Measurements from ENCODE around the gene SPTLC2. TPM values are rescaled to one million over a fixed set of nuclear protein-coding genes. Genes with fewer than 3 reads are reported as not detected.
A peak's percentile ranks its signal among the peaks of the same experiment; 100 is the strongest.

The SPTLC2 gene
- total and polyA plus RNA-seq, 4 donors: 2.3 to 45.4 (median 20.5) TPM

- Histone ChIP-seq H3K36me3 (ENCODE audit: control insufficient read depth in 1 of 2, insufficient read depth in 2 of 2, low read length in 1 of 2) (no peaks in the 10 kb centered on the region), H3K27ac (ENCODE audit: low read depth in 1 of 2, low read length in 2 of 2) (no peak overlapping the region), H3K4me1 (ENCODE audit: control insufficient read depth in 1 of 2, insufficient read depth in 2 of 2, low read length in 2 of 2) (no peaks in the 10 kb centered on the region), H3K4me3 (ENCODE audit: low read length in 2 of 2) (no peak overlapping the region), H3K9me3 (ENCODE audit: control insufficient read depth, low read length) (no peaks in the 10 kb centered on the region), H3K27me3 (ENCODE audit: control insufficient read depth in 1 of 2, insufficient read depth in 2 of 2, low read length in 1 of 2) (no peaks in the 10 kb centered on the region)
- 96 to 97% methylated on average over 5 of the region's 5 CpGs for WGBS, 2 donors
- DNase-seq (no peak), ATAC-seq (ENCODE audit: low FRiP score) (no peak)
- intact Hi-C loops (cut with DNase I): no loop called here
These were observed 113.3 kb downstream of the SPTLC2 start for GRCh38 chr14:77503138-77503537.

GRCh38 chr14:77502109-77502782, 114.2 kb downstream of the SPTLC2 start:
- no peak overlapping the region for H3K27ac ChIP-seq (ENCODE audit: low read depth in 1 of 2, low read length in 2 of 2)
- H3K4me3 ChIP-seq (ENCODE audit: low read length in 2 of 2): no peak overlapping the region
- no peaks in the 10 kb centered on the region for H3K9me3 ChIP-seq (ENCODE audit: control insufficient read depth, low read length)
- H3K27me3 ChIP-seq (ENCODE audit: control insufficient read depth in 1 of 2, insufficient read depth in 2 of 2, low read length in 1 of 2): no peaks in the 10 kb centered on the region
- H3K36me3 ChIP-seq (ENCODE audit: control insufficient read depth in 1 of 2, insufficient read depth in 2 of 2, low read length in 1 of 2): no peaks in the 10 kb centered on the region
- ATAC-seq (ENCODE audit: low FRiP score) (no peak), DNase-seq (no peak)
- whole genome bisulfite sequencing, 2 donors: 77 to 78% methylated on average over 11 of the region's 11 CpGs
- no peaks in the 10 kb centered on the region for H3K4me1 ChIP-seq (ENCODE audit: control insufficient read depth in 1 of 2, insufficient read depth in 2 of 2, low read length in 2 of 2)
- intact Hi-C loops (cut with DNase I): no loop called here

- H3K36me3 ChIP-seq (ENCODE audit: control insufficient read depth in 1 of 2, insufficient read depth in 2 of 2, low read length in 1 of 2): no peaks in the 10 kb centered on the region
- H3K9me3 ChIP-seq (ENCODE audit: control insufficient read depth, low read length): no peaks in the 10 kb centered on the region
- ATAC-seq (ENCODE audit: low FRiP score) (peak; percentile 22), DNase-seq (no peak)
- no peak overlapping the region for H3K27ac ChIP-seq (ENCODE audit: low read depth in 1 of 2, low read length in 2 of 2)
- WGBS, 2 donors: 4 to 5% methylated on average over 47 to 53 of the region's 53 CpGs
- H3K4me1 ChIP-seq (ENCODE audit: control insufficient read depth in 1 of 2, insufficient read depth in 2 of 2, low read length in 2 of 2): no peaks in the 10 kb centered on the region
- intact Hi-C loops (cut with DNase I): no loop called here
- H3K27me3 ChIP-seq (ENCODE audit: control insufficient read depth in 1 of 2, insufficient read depth in 2 of 2, low read length in 1 of 2): no peaks in the 10 kb centered on the region
- peak overlapping the region; percentile 30 to 44 for H3K4me3 ChIP-seq (ENCODE audit: low read length in 2 of 2)
These were observed 117.4 kb downstream of the SPTLC2 start for GRCh38 chr14:77498984-77499527.

- Histone ChIP-seq H3K9me3 (ENCODE audit: control insufficient read depth, low read length) (no peaks in the 10 kb centered on the region), H3K27ac (ENCODE audit: low read depth in 1 of 2, low read length in 2 of 2) (no peak within 1 kb of the TSS), H3K4me1 (ENCODE audit: control insufficient read depth in 1 of 2, insufficient read depth in 2 of 2, low read length in 2 of 2) (no peaks in the 10 kb centered on the region), H3K4me3 (ENCODE audit: low read length in 2 of 2) (peak within 1 kb of the TSS; percentile 30 to 44), H3K27me3 (ENCODE audit: control insufficient read depth in 1 of 2, insufficient read depth in 2 of 2, low read length in 1 of 2) (no peaks in the 10 kb centered on the region), H3K36me3 (ENCODE audit: control insufficient read depth in 1 of 2, insufficient read depth in 2 of 2, low read length in 1 of 2) (no peaks in the 10 kb centered on the region)
- intact Hi-C loops (cut with DNase I): no loop called here
- WGBS, 2 donors: 2 to 3% methylated on average over 77 to 104 of the region's 104 CpGs
- DNase-seq (no peak), ATAC-seq (ENCODE audit: low FRiP score) (peak; percentile 66)
These were observed 118.1 kb downstream of the SPTLC2 start, which contains the start of gene ISM2 for GRCh38 chr14:77498120-77498979. TSS of gene ISM2 (minus strand) at chr14:77498816. CDS start at chr14:77498793, 23 bp downstream.

- DNase-seq (no peak), ATAC-seq (ENCODE audit: low FRiP score) (no peak)
- no peaks in the 10 kb centered on the region for H3K27me3 ChIP-seq (ENCODE audit: control insufficient read depth in 1 of 2, insufficient read depth in 2 of 2, low read length in 1 of 2)
- no peak overlapping the region for H3K27ac ChIP-seq (ENCODE audit: low read depth in 1 of 2, low read length in 2 of 2)
- intact Hi-C loops (cut with DNase I): no loop called here
- no peaks in the 10 kb centered on the region for H3K4me1 ChIP-seq (ENCODE audit: control insufficient read depth in 1 of 2, insufficient read depth in 2 of 2, low read length in 2 of 2)
- H3K36me3 ChIP-seq (ENCODE audit: control insufficient read depth in 1 of 2, insufficient read depth in 2 of 2, low read length in 1 of 2): no peaks in the 10 kb centered on the region
- H3K9me3 ChIP-seq (ENCODE audit: control insufficient read depth, low read length): no peaks in the 10 kb centered on the region
- H3K4me3 ChIP-seq (ENCODE audit: low read length in 2 of 2): no peak overlapping the region
- 79 to 80% methylated on average over 7 of the region's 7 CpGs for WGBS, 2 donors
These were observed 121.1 kb downstream of the SPTLC2 start for GRCh38 chr14:77495334-77495733.

GRCh38 chr14:77491056-77491455, 125.4 kb downstream of the SPTLC2 start:
- Histone ChIP-seq H3K4me1 (ENCODE audit: control insufficient read depth in 1 of 2, insufficient read depth in 2 of 2, low read length in 2 of 2) (no peaks in the 10 kb centered on the region), H3K4me3 (ENCODE audit: low read length in 2 of 2) (no peak overlapping the region), H3K27me3 (ENCODE audit: control insufficient read depth in 1 of 2, insufficient read depth in 2 of 2, low read length in 1 of 2) (no peaks in the 10 kb centered on the region), H3K36me3 (ENCODE audit: control insufficient read depth in 1 of 2, insufficient read depth in 2 of 2, low read length in 1 of 2) (no peaks in the 10 kb centered on the region), H3K27ac (ENCODE audit: low read depth in 1 of 2, low read length in 2 of 2) (no peak overlapping the region), H3K9me3 (ENCODE audit: control insufficient read depth, low read length) (no peaks in the 10 kb centered on the region)
- intact Hi-C loops (cut with DNase I): no loop called here
- 87 to 91% methylated on average over 5 of the region's 5 CpGs for WGBS, 2 donors
- ATAC-seq (ENCODE audit: low FRiP score): no peak
- no peak for DNase-seq

- Histone ChIP-seq H3K4me1 (ENCODE audit: control insufficient read depth in 1 of 2, insufficient read depth in 2 of 2, low read length in 2 of 2) (no peaks in the 10 kb centered on the region), H3K27me3 (ENCODE audit: control insufficient read depth in 1 of 2, insufficient read depth in 2 of 2, low read length in 1 of 2) (no peaks in the 10 kb centered on the region), H3K36me3 (ENCODE audit: control insufficient read depth in 1 of 2, insufficient read depth in 2 of 2, low read length in 1 of 2) (no peaks in the 10 kb centered on the region), H3K27ac (ENCODE audit: low read depth in 1 of 2, low read length in 2 of 2) (no peak overlapping the region), H3K4me3 (ENCODE audit: low read length in 2 of 2) (no peak overlapping the region), H3K9me3 (ENCODE audit: control insufficient read depth, low read length) (no peaks in the 10 kb centered on the region)
- WGBS, 2 donors: 88 to 90% methylated on average over 8 of the region's 8 CpGs
- DNase-seq (no peak), ATAC-seq (ENCODE audit: low FRiP score) (no peak)
- intact Hi-C loops (cut with DNase I): no loop called here
These were observed 126.0 kb downstream of the SPTLC2 start for GRCh38 chr14:77490347-77490986.

- ATAC-seq (ENCODE audit: low FRiP score) (no peak), DNase-seq (no peak)
- 86% methylated on average over 6 of the region's 6 CpGs for WGBS, 2 donors
- Histone ChIP-seq H3K4me1 (ENCODE audit: control insufficient read depth in 1 of 2, insufficient read depth in 2 of 2, low read length in 2 of 2) (no peaks in the 10 kb centered on the region), H3K9me3 (ENCODE audit: control insufficient read depth, low read length) (no peaks in the 10 kb centered on the region), H3K4me3 (ENCODE audit: low read length in 2 of 2) (no peak overlapping the region), H3K36me3 (ENCODE audit: control insufficient read depth in 1 of 2, insufficient read depth in 2 of 2, low read length in 1 of 2) (no peaks in the 10 kb centered on the region), H3K27me3 (ENCODE audit: control insufficient read depth in 1 of 2, insufficient read depth in 2 of 2, low read length in 1 of 2) (no peaks in the 10 kb centered on the region), H3K27ac (ENCODE audit: low read depth in 1 of 2, low read length in 2 of 2) (no peak overlapping the region)
- intact Hi-C loops (cut with DNase I): no loop called here
These were observed 127.4 kb downstream of the SPTLC2 start for GRCh38 chr14:77489041-77489440.

Data from aorta (tissue), 5 donors.